NCI-H524 (cell line): ENCODE measurements around the gene GPR17.
A peak's percentile ranks its signal among the peaks of the same experiment; 100 is the strongest.

Experiments
- DNase-seq, 2 experiments: peaks; one replicate each; lab custom pipeline; 2025; lab: John Stamatoyannopoulos, UW

The GPR17 gene

DNA sequence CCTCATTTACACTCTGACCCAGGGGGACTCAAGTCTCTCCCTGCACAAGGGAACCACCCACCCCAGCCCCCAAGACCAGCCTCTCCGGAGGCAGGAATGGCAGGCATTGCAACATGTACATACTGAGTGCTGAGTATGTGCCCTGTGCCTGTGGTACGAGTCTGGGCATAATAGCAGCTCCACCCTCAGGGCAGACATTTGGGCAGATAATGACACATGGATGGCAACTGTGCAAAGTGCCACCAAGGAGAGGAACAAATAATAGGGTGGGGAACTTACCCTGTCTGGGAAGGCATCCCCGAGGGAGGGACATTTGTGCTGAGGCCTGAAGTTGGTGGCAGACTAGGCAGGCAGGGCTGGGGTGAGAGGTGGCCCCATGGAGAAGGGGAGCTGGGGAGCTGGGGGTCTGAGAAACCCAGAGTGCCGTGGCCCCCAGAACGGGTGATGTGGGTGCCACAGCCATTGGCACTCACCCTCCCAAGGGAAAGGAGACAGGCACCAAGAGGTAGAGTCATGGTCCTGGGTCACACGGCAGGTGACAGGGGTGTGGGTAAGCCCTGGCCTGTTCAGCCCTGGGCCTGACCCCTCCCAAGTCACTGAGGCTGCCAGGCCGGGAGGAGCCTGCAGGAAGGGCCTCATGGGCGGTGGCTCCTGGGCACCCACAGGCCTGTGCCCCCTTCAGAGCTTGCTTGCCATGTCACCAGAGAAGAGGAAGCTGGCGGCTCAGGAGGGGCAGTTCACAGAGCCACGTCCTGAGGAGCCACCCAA is 15.7 kb upstream of the GPR17 start:
- no peak for DNase-seq

DNA sequence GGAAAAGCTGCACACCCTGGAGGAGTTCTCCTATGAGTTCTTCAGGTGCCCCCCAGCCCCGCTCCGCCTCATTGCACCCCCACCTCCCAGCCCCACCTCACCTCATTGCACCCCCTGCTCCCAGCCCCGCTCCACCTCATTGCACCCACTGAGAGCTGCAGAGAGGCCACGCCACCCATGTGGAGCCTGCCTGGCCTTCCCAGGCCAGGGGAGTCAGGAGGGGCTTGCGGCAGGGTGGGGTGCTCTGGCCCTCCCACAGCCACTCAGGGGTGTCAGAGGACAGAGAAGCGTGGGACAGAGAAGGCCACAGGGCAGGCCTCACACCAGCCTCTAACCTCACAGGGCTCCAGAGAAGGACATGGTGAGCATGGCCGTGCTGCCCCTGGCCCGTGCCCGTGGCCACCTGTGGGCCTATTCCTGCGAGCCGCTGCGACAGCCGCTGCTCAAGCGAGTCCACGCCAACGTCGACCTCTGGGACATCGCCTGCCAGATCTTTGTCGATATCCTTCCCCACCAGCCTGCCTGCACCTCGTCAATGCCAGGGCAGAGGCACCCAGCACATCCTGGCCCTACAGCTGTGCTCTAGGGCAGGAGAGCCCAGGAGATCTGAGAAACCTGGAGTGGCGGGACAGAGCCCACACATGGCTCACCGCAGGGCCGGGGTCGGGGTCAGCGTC is 15.0 kb upstream of the GPR17 start:
- DNase-seq = no peak

DNA sequence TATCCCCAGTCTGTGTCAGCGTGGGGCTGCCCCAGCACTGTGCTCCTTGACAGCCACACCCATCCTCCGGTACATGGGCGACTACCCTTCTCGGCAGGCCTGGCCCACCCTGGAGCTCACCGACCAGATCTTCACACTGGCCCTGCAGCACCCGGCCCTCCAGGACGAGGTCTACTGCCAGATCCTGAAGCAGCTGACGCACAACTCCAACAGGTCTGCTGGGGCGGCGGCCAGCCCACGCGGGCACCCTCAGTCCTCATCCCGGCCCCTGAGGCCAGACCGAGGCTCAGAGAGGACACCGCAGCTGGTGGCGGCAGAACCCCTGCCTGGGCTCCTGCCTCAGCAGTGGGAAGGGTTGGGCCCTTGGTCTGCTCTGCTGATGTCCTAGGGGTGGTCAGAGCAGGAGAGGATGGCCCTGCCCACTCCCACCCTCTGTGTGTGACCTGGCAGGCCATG is 14.4 kb upstream of the GPR17 start:
- DNase-seq = no peak

DNA sequence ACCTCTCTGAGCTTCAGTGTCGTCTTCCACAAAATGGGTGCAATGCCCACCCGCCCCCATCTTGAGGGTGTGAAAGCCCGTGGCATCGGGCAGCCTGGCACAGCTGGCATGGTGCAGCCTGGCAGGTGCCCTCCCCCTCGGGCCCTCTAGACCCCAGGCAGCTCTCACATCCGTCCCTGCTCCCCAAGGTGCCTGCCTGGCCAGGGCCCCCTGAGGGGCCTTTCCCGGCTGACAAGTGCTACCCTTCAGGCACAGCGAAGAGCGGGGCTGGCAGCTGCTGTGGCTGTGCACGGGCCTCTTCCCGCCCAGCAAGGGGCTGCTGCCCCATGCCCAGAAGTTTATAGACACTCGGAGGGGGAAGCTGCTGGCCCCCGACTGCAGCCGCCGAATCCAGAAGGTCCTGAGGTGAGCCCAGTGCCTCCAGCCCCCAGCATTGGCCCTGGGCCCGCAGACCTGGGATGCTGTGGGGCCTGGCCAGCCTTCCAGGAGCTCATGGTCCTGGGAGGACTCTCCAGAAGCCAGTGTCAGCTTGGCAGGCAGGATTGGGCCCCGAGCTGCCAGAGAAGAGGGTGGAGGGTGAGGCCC is 13.9 kb upstream of the GPR17 start:
- no peak for DNase-seq

DNA sequence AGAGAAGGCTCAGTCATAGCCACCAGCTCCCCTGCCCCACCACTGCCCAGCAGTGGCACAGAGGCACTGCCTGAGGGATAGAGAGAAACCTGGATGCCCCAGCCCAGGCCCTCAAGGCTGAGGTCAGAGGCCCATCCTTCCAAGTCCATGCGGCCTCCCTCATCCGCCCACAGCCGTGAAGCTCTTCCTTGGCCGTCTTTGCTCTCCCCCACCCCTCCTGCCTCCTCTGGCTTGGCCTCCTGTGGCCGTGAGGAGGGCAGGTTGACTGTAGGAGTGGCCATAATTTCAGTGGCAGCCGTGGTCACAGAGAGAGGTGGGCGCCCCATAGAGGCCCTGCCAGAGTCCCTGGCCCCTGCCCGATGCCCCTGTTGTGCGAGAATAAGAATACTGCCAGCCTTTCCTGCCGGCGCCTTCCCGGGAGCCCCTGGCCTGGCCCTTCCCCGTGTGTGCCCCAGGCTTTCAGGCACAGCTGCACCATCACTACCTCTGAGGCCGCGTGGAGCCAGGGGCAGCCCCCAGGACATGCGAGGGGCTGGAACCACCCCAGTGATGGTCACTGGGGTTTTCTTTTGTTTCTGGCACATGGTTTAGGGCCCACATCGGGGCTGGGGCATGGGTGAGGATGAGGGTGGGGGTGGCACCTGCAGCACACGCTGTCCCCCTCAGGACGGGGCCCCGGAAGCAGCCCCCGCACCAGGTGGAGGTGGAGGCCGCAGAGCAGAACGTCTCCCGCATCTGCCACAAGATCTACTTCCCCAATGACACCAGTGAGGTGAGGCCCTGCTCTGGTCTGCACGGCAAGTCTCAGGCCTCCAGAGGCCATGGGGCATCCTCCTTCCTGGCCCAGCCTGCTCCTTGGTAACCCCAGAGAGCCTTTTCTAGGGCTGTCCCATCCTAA is 13.1 kb upstream of the GPR17 start:
- no peak for DNase-seq

DNA sequence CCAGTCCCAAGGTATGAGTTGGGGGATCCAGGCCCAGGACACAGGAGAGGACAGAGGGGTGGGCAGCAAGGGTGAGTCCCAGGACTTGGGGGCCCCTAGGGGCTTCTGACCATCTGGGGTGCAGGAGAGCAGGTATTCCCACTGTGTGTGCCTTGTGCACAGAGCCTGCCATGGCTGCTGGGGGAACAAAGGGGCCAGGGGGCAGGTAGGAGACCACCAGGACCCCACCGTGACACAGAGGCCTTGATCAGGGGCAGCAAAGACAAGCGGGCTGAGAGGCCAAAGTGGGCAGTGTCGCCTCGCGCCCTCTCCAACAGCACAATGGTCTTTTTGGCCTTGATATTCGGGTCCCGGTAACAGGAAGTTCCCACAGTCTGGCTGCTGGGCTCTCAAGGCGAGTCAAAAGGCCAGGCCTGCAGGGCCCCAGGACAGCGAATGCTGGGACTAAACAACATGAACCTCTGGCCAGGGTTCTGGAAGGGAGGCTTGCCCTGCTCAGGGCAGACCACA is 12.3 kb upstream of the GPR17 start:
- DNase-seq = no peak

DNA sequence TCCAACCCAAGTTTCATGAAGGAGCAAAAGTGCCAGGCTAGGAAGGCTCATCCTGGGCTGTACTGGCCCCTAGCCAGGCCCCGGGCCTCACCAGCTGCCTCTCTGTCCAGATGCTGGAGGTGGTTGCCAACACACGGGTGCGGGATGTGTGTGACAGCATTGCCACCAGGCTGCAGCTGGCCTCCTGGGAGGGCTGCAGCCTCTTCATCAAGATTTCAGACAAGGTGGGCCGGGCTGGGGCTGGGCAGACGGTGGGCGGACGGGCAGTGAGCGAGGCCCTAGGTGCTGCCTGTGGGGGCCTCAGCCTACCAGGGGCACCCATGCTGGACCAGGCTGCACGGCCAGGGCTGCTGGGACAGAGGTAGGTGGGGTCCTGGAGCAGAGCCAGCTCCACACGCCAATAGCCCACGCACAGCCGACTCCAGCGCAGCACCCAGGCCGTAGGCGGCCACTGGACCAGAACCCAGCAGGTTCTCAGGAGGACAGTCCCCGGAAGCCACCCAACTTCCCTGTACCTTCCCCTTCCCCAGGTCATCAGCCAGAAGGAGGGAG is 11.8 kb upstream of the GPR17 start:
- DNase-seq = peak; percentile 41 to 80

DNA sequence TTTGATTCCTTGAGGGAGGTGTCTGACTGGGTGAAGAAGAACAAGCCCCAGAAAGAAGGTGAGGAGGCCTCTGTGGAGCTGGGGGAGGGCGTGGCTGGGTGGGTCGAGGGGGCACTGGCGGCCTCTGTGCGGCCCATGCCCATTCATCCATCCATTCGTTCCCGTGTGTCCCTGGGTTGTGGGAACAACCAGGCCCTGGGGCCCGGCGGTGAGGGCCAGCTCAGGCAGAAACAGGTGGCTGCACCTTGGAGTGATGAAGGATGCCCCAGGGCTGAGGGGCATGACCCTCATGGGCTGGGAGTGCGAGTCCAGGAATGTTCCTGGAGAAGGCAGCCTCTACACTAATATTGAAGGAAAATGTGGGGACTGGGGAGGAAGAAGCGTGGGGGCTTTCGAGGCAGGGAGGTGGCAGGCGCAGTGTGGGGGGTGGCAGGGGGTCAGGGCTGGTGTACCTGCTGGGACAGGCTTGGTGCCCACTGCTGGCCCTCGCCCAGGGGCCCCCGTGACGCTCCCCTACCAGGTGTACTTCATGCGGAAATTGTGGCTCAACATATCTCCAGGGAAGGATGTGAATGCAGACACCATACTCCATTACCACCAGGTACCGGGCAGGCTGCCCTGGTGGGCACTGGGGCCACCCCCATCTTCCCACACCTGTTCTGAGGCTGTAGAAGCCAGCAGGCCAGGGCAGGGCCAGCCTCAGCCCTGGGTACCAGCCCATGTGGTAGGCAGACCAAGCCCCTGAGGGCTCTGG is 11.2 kb upstream of the GPR17 start:
- DNase-seq = no peak

DNA sequence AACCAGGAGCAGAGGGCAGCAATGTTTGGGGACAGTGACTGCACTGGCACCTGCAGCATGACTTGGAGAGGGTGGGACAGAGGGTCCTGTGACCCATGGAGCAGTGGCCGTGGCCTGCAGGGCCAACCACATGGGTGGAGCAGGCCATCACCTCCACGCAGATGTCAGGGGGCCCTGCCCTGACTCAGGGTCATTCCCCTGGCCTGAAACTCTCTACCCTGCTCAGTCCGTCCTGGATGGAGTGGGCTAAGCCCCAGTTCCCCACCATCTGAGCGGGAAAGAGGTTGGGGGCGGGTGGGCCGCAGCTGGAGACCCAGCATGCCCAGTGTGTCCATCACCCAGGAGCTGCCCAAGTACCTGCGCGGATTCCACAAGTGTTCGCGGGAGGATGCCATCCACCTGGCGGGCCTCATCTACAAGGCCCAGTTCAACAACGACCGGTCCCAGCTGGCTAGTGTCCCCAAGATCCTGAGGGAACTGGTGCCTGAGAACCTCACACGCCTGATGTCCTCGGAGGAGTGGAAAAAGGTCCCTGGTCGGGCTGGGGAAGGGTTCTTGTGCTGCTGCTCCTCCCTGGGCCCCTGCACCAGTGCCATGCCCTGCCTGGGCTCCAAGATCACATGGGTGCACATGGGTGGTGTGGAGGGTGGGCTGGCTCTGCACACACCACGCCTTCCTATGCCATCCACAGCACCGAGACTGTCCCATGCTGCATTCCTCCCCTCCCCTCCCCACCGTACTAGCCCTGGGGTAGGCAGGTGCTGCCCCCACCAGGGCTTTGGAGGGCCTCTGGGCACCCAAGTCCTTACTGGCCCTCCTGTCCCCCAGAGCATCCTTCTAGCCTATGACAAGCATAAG is 10.3 kb upstream of the GPR17 start:
- DNase-seq = no peak

DNA sequence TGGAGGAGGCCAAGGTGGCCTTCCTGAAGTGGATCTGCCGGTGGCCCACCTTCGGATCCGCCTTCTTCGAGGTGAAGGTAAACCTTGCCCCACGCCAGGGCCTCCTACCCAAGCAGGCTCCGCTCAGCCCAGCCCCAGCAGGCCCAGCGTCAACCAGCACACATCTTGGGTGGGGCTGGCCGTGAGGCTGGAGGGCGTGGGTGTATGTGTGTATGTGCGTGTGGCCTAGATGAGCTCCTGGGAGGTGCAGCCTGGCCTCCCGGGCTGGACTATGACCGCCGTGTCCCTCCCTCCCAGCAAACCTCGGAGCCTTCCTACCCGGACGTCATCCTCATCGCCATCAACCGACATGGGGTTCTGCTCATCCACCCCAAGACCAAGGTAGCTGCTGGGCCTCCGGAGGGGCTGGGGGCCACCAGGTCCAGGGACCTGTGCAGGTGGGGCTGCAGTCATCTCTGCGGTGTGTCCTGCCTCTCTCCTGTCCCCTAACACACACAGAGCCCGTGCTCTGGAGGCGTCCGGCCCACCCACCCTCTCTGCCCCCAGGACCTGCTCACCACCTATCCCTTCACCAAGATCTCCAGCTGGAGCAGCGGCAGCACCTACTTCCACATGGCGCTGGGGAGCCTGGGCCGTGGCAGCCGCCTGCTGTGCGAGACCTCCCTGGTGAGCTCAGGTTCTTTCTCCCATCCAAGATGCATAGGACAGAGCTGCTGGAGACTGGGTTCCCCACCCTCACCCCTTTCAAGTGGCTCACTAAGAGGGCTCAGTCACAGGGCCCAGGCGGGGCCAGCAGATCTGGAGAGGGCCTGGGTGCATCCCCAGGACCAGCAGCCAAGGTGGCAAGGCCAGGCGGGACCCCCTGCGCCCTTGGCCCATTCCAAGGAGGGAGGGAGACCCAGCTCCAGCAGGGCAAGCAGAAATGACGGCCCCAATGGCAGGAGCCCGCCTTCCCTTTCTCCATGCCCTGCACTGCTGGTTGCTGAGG is 9.4 kb upstream of the GPR17 start:
- DNase-seq = no peak

DNA sequence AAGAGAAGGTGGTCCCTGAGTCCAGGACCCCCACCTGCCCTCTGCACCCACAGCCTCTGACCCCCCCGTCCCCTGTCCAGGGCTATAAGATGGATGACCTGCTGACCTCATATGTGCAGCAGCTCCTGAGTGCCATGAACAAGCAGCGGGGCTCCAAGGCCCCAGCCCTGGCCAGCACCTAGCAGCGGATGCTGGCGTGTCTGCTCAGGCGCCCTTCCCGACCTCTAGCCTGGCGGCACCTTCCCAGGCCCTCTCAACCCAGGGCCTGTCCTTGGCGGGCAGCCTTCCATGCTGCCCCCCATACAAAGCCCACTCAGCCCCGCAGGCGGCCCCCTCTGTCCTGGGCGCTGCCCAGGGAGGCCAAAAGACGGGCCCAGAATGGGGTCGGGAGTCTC is 8.7 kb upstream of the GPR17 start:
- no peak for DNase-seq

DNA sequence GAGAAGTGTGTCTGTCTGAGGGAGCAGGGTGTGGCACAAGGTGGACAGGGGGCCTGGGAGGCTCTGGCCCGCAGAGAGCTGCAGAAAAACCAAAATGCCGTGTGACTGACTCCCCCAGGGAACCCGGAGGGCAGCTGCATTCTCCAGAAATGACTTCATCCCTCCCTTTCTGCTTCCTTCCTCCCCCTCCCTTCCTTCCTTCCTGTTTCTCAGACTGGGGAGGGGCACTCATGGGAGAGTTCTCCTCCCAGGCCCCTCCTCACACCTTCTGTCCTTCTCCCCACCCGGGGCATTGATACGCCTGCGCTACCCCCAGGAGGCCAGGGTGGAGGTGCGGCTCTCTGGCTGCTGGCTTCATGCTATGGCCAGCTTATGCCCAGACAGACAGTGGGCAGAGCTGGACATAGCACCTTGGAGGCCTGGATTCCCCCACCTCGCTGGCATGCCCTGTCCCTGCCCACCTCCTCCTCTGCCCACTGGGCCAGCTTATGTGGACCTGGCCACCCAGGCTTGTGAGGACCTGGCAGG is 8.2 kb upstream of the GPR17 start:
- DNase-seq = peak in 1 of 2 experiments; percentile 42

DNA sequence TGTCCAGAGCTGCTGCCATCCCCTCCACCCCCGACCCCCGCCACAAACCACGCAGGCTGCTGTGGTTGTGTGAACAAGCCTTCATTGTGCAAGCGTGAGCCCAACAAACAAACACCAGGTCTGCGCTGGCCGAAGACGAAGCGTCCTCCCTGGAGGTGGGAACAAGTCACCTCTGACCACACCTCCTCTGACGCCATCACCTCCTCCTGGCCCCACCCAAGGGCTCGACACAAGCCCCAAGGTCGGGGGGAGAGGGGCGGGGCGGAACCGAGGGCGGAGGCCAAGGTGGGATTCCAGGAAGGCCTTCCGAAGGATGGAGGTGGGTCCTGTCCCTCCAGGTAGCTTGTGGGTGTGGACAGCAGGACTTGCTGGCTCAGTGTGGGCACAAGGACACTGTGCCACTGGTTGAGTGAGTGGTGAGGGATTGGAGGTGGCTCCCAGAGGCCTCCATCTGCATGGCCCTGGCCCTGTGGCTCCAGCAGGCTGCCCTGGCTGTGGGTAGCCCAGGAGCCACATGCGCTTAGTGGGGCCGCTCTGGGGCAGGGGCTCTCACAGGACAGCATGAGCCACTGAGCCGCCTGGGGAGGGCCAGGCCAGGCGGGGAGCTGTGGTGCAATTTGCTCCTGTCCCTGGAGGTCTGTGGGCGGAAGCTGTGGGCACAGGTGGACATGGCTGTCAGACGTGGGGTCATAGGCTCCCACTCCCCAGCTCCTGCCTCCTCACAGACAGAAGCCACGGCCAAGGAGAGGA is 7.4 kb upstream of the GPR17 start:
- no peak for DNase-seq

DNA sequence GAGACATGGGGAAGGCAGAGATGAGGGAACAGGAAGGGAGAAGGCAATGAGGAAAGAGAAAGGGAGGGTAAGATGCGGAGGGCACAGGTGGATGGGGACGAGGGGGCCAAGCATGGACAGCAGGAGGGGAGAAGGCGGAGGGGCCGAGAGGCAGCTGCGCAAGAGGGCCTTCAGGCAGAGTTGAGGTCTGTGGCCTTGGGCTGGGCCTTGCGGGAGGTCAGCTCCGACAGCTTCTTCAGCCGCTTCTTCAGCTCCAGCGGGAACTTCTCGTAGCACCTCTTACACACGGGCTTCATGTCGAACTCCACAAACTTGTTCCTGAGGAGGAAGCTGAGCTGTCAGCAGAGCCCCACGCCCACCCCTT is 6.9 kb upstream of the GPR17 start:
- DNase-seq = no peak

DNA sequence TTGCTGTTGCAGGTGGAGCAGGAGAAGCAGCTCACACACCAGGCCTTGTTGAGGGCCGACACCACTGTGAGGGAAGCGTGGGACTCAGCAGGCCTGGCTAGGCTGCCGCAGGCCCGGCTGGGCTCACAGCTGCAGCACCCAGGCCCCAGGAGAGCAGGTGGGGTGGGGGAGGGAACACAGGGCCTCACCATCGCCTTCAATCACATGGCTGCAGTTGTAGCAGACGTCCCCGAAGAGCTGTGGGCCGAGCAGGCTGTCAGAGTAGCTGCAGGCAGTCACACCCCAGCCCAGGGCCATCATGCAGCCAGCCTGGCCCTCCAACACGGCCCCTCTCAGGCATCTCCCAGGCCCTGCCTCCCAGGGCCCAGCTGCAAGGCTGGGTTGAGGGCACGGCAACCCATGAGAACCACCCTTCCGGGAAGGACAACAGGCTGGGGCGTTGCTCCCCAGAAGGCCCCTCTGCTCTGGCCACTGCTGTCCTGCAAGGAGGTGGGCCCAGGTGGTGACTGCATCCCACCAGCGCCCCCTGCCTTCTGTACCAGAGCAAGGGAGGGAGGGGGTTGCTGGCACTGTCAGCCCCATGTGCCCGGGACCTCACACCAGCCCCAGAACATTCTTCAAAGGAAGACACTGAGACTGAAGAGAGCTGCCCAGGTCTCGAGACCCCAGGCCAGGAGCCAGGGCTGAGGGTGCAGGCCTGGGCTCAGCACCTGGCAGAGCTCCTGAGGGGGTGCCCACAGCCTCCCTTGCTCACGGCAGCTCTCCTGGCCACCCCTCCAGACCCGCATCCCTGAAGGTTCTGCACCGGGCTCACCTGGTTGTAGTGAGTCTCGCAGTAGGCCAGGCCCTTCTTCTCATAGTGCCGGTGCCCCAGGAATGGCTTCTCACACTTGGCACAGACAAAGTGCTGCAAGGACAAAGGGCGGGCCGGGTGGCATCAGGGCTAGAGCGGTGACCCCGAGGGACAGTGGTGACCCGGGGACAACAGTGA is 5.6 kb upstream of the GPR17 start:
- peak in 1 of 2 experiments; percentile 54 for DNase-seq

DNA sequence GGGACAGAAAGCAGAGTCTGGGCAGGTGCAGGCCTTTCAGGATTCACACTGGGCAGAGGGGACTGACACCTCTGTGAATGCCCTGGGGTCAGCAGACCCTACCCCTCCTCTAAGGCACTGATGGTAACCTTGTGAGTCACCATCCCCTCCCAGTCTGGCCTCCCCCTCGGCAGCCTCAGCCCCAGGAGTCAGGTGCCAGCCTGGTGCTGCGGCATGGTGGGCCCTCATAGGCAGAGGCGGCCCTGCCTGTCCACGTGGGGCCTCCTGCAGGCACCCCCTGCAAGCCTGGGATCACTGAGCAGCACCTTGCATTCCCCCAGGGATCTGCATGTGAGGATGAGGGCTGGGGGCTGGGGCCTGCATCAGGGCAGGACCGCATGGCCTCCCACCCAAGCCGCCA is 4.8 kb upstream of the GPR17 start:
- no peak for DNase-seq
